ENCODE data around the gene CKM.

CKM gene

DNA sequence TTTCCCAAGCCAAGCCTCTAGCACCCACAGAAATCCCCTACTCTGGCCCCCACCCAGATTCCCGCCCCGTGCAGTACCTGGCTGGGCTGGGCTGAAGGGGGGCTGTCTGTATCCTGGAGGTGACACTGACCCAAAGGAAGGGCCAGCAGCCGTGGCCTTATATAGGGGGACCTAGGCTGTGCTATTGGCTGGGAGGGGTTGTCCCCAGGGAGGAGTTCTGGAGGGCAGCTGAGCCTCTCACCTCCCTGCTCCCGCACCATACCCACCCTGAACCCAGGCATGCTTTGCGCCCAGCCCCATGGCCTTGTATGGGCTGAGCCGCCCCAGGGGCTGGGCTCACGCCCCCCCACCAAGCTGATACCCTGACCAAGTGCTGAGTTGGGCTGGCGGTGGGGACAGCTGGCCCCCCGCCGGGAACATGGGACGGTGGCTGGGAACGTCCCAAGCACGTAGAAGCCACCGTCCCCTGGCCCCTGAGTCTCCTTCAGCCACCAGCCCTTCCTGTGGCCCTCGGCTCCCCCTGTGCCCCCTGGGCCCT is at the start of gene CKM:
CKM (minus strand) TSS at position 132 of the 538 bp plus-strand sequence. CDS start 3,162 bp downstream, outside the sequence.
- DNase-seq, result no peak

DNA sequence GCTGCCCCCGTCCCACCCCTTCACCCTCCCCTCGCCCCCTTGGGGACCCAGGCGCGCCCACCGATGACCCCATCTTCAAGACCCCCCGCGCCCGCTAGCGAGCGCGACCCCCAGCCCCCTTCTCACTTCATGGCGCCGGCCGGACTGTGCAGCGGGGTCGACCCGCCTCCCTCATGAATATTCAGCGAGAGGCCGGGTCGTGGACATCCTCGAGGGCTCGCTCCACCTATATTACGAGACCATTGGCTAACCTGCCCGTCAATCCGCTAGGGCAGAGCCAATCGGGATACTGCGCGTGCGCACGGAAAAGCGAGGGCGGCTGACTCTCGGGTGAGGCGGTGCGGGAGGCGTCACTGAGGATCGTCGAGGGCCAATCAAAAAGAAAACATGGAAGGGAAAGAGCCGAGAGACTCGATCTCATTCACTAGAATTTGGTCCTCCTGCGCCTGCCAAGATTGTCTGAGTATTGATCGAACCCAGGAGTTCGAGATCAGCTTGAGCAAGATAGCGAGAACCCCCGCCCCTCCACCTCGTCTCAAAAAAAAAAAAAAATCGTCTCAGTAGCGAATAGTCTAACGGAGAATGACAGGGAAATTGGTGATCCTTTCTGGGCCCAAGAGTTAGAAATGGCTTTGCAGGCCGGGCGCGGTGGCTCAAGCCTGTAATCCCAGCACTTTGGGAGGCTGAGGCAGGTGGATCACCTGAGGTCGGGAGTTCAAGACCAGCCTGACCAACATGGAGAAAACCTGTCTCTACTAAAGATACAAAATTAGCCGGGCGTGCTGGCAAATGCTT is 47.9 kb upstream of the CKM start, which contains the start of gene ERCC2:
ERCC2 (minus strand) TSS at position 164 of the 795 bp plus-strand sequence; CDS start at position 131, 33 bp downstream.
- peak; percentile 71 for DNase-seq

DNA sequence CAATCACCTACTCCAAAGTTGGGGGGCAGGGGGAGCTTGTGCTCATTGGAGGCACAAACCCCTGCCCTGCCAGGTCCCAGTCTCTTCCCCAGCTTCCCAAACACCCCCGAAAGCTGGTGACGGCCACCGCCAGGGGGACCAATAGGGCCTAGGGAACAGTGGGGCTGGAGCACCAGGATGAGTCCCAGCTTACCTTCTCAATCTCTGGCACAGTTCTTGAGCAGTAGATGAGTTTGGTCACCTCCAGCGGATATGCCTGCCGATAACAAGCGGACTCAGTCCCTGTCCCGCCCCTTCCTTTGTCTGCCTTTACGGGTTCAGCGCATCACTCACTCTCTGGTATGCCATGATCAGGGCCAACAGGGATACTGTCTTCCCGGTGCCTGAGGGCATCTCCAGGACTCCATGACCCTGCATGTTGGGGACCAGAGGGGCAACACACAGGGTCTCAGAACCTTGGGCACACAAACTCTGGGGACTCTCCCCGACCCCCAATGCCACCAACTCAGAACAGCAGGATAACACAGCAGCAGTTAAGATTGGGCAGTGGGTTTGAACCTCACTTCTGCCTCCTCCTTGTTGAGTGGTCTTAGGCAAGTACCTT is 46.2 kb upstream of the CKM start:
- no peak for DNase-seq

DNA sequence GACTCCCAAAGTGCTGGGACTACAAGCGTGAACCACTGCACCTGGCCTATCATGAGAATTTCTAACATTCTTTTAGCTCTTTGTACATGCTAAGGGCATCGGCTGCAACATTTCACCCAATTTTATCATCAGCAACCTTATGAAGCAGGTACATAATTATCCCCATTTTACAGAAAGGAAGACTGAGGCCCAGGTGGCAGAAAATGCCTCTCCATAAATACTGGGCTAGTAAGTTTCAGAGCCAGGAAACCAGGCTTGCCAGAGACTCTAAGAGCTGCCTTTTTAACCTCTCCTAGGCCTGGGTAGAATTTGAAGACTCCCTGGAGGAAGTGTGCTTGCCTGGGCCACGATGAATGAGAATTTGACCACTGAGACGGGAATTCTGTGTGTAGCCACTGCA is 45.5 kb upstream of the CKM start:
- no peak for DNase-seq

DNA sequence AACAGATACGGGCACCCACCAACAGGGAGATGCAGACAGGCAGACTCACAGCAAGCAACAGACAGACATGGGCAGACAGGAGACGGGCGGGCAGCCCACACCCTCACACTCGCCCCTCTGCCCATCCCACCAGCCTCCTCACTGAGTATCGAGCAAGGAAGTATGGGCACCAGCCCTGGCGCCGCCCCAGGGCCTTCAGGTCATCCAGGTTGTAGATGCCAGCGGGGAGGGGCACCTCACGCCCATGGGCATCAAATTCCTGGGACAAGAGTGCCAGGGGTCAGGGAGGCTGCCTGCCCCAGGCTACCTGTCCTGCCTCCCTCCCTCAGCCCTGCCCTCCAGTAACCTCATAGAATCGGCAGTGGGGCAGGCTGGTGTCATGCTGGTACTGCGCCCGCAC is 42.0 kb upstream of the CKM start:
- no peak for DNase-seq

DNA sequence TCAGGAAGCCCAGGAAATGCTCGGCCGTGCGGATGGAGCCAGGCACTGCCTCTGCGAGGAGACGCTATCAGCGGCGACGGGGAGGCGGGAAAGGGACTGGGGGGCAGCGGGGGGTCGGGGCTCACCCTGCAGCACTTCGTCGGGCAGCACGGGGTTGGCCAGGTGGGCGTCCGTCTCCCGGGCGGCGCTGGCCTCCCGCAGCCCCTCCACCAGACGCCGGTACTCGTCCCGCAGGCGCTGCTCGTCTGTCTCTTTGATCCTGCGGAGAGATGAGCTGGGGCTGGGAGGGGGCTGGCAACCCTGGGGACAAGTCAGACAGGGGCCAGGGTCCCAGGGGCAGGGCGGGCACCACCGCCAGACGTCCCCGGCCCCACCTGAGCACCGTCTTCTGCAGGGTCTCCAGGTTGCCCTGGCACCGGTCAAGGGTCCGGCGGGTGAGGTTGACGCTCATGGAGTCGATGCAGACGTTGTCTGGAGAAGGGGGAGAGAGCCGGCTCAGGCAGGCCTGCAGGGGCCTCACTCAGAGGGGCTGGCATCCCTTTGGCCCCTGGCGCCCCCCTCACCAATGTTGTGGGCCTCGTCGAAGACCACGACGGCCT is 41.3 kb upstream of the CKM start:
- DNase-seq, result no peak

DNA sequence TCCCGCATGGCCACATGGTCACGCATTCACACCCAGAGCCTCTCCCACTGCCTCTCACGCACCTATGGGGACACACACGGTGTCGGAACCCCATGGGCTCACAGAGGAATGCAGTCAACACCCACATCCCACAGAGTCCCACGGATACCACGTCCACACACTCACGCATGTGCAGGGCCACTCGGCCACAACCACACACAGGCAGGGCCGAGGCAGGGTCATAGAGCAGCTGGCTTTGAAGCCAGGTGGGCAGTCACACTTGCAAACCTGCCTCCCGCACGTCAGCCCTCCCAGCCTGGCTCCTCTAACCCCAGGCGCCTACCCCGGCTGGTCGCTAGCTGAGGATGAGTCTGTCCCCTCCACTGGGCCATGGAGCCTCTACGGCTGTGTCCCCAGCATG is 39.6 kb upstream of the CKM start:
- no peak for DNase-seq

DNA sequence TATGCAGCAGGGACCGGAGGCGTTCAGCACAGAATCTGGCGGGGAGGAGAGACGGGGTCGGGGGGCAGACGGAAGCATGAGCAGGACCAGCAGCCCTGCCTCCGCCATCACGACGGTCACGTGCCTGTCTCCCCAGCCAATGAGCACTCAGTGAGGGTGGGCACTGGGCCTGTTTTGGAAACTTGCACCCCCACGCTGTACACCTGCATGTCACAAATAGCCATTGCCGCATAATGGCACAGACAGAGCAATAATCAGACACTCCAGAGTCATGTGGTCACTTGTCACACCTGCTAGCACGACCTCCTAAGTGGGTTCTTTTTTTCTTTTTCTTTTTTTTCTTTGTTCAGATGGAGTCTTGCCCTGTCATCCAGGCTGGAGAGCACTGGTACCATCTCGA is 38.9 kb upstream of the CKM start:
- no peak for DNase-seq

DNA sequence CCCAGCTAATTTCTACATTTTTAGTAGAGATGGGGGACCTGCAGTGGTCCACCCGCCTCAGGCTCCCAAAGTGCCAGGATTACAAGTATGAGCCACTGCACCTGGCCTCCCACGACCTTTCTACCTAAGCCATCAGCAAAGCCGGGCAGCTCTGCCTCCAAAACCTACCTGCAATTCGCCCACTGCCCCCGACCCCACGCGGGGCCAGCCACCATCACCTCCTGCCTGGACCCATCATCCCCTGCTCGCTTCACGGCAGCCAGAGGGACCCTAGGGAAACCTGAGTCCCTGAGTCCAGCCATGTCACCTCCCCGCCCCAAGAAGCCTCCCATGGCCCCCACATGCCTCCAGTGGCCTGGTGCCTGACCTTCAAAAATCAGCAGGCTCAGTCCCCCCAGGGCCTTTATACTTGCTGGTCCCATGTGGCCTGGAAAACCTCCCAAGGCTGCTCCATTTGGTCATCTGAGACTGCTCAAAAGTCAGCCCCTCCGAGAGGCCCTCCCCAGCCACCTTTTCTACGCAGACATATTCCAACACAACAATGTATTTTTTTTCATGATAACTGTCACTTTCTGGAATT is 35.6 kb upstream of the CKM start:
- DNase-seq, result no peak

DNA sequence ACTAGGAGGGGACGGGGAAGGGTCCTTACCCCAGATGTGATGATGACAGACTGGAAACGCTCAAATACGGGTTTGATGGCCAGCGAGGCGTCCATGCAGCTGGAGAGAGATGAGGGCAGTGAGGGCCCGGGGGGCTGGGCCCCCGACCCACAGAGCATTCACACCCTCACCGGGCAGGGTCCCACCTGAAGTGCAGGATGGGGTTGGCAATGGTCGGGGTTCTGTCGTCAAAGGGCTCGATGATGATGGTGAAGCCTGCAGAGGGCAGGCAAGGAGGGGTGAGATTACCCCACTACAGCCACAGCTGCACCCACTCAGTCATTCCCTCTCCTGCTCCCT is 34.7 kb upstream of the CKM start:
- no peak for DNase-seq

DNA sequence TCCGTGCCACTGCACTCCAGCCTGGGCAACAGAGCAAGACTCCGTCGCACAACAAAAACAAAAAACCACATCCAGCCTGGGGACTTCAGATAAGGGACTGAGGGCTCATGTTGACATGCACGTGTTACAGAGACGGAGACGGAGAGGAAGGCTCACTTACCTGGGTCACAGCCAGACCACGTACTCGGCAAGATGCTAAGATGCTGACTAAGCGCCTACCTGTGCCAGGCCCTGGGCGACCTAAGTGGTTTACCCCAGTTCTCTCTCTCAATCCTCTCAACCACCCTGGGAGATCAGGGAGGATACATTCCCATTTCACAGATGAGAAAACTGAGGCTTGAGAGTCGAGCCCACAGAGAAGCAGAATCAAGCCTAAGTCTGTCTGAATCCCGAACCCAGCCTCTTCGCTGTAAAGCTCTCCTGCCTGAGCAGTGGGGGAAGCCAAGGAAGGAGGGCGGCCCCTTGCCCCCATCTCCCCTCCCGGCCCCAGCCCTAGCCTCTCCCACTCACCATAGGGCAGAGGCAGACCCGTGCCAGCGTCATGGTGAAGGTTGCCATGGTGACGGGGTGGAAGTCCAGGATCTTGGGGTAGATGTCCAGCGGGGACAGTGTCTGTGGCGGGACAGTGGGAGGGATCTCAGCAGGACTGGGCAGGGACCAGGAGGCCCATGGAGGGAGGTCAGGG is 34.2 kb upstream of the CKM start:
- DNase-seq, result no peak

DNA sequence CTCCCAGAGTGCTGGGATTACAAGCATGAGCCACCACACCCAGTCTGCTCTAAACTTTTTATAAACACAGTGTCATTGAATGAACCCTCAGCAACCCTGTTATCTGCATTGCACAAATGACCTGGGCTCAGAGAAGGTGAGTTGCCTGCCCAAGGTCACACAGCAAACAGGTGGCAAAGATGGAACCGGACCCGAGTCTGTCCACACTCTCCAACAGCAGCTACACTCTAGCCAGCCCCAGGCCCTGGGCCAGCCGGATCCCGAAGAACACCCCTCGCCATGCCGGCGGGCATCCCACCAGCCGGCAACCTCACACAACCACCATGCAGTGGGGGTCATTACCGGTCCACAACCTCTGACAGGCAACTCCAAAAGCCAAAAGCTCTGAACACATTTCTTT is 33.2 kb upstream of the CKM start:
- DNase-seq, result no peak

DNA sequence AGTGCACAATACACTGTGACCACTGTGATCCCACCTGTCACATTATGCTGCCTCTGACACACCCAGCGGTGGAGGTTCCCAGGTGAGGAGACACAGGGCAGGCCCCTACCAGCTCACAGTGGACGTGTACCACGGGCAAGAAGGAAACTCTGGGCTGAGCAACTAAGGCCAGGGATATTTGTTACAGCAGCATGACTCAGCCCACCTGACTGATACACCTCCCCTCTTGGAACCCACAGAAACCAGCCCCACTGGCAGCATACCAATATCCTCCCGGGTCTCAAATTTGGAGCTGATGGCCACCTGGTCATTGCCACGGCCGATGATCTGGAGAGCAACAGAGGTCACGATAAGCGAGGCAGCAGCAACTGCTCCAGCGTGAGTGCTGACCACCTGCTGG is 32.7 kb upstream of the CKM start:
- DNase-seq, result no peak

DNA sequence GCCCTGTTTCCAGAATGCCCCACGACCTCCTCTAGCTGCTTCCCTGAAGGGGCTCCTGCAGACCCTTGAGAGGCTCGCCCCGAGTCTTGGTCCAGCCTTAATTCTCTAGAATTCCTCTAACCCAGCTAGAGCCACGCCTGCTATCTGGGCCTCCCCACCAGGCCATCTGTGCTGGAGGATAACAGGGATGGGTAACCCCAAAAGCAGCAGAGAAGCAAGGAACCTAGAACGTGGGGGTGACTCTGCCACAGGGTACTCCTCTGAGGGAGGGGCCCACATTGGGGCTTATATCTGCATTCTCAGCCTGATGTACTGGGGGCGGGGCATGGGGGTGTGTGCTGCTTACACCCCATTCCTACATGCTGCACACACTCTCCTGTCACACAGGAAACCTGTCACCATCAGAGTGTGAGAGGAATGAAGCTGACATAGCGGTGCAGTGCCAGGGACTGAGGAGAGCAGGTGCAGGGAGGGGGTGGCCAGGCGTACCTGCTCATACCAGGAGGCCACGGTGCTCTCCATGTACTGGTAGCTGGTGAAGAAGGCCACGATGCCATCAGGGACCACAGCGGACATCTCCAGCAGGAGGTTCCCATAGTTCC is 31.7 kb upstream of the CKM start:
- DNase-seq, result no peak

DNA sequence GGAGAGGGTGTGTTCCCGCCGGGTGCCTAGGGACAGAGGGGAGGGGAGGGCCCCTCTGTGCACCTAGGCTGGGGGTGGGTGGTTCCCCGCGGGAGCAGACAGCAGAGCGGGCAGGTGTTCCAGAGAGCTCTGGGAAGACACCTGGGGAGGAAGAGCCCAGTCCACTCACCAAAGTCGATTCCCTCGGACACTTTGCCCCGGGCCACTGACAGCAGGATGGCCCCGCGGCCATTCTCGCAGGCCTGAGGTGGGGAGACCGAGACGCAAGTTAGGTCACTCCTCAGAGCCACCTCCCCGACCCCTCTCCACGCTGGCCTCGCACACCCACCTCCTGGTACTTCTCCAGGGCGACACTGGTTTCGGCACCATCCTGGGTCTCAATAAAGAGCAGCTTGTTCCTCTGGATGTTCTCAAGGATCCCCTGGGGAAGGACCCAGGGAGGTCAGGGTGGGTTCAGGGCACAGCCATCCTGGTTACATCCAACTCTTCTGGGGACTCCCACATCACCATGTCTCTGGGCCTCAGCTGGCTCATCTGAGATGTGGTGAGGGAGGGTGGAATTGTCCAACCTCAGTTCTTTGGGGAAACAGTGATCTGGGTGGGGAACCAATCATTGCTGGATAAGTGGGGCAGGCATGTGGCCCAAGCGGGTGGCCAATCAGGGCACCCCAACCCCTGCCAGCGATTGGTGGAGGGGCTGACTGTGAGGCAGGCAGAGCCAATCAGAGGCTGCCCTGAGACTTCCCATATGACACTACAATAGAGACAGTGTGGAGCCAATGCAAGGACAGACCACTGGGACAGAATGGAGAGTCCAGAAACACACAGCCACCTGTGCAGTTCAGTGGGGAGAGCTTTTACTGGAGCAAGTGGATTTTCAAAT is 30.5 kb upstream of the CKM start:
- no peak for DNase-seq

DNA sequence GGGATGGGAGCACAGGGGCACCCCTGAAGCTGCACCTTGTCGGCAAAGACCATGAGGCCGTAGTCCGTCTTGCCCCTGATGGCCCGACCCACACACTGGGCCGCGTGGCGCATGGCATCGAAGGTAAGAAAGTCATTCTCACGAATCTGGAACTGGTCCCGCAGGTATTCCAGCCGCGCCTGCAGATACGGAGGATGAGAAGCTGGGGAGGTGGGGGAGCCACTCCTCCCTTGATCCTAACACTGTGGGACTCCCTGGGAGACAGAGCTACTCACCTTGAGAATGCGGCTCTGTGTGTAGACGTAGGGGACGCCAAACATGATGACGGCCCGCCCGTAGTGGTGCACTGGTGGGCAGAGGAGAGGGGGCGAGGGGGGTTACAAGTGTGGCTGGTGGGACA is 29.8 kb upstream of the CKM start:
- no peak for DNase-seq

DNA sequence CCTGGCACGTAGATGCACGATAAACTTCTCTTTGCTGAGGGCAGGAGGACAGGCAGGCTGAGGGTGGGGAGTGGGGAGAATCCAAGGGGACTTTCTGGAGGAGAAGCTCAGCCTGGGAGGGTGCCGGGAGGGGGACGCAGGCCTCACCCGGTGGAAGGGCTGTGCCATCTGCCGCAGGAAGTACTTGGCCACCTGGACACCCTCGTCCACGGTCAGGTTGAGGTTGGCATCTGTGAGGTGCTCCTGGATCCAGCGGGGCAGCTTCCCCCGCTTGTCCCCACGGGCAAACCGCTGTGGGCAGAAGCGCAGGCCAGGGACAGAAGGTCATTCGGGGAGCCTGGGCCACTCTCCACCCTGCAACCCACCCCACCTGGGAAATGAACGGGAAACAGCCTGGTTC is 29.4 kb upstream of the CKM start:
- DNase-seq, result no peak

DNA sequence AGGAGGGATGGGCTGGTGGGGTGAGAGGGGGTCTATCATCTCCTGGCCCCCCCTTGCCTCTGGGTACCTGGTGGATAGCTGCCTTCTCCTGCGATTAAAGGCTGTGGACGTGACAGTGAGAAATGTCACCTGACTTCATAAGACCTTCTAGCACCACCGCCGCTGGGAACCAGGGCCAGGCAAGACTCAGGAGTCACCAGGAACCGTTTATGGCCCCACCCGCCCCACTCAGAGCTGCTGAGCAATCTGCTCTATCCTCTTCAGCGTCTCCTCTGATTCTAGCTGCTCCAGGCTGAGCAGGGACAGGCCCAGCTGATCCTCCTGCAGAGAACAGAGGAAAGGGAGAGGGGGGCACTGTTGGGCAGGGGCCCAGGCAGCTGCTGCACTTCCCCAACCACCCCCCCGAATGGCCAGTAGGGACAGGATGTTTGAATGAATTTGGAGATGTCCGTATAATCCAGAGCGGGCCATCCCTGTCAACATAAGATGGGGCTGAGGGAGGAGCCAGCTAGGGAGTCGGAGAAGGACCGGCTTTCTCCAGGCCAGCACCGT is 28.8 kb upstream of the CKM start:
- DNase-seq, result no peak

DNA sequence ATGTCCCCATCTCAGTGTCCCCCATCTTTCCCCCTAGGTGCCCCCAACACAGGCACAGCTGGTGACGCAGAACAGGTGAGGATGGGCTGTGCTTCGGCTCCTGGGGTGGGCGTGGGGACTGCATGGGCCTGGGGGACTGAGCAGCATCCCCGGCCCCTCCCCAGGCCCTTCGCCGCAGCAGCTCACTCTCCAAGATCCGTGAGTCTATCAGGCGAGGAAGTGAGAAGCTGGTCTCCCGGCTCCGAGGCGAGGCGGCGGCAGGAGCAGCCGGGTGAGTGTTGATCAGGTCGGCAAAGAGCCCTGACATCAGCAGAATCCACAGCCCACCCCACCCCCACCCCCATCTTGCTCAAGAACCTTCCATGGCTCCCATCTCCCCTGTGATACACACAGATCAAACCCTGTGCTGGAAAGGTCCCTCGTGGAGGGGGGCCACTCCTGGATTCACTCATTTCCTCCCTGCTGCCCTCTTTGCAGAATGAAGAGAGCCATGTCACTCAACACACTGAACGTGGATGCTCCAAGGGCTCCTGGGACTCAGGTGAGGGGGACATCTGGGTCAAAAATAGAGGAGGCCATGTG is 27.9 kb upstream of the CKM start:
- DNase-seq, result no peak

DNA sequence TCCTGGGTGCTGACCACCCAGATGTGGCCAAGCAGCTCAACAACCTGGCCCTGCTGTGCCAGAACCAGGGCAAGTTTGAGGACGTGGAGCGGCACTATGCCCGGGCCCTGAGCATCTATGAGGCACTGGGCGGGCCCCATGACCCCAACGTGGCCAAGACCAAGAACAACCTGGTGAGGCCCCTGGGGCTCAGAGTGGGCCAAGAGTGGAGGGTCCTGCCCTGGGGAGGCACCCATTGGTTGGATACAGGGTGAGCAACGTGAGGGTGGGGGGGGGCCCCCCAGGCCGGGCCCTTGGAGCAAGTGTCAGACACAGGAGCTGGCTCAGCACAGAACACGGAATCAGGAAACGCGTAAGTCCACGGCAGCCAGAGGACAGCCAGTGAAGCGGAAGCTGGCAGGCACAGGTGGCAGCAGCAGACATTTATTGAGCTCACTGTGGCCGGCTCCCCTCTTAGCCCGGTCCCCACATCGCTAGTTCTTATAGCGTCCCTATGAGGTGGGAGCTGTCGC is 26.8 kb upstream of the CKM start:
- no peak for DNase-seq

DNA sequence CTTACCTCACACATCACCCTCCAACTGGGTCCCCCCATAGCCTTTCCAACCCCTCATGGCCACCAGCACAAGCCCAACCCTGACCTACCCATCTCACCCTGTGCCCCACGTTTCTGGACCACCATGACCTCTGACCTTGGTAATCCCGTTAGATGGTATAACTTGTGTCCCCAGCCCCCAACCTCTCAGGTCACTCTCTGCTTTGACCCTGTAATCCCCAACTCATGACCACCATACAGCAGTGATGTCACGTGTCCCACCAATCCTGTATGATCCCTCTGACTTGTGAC is 26.4 kb upstream of the CKM start:
- no peak for DNase-seq

Data from NCI-H1436 treated with DMSO at 0.1 percent for 48 hours (cell line).